ENCODE data around the gene PTPRN2. TPM values are rescaled to one million over a fixed set of nuclear protein-coding genes. Genes with fewer than 3 reads are reported as not detected.

PTPRN2 gene
- total RNA-seq, 1 donor from 2014 or later, result 1.2 TPM

DNA sequence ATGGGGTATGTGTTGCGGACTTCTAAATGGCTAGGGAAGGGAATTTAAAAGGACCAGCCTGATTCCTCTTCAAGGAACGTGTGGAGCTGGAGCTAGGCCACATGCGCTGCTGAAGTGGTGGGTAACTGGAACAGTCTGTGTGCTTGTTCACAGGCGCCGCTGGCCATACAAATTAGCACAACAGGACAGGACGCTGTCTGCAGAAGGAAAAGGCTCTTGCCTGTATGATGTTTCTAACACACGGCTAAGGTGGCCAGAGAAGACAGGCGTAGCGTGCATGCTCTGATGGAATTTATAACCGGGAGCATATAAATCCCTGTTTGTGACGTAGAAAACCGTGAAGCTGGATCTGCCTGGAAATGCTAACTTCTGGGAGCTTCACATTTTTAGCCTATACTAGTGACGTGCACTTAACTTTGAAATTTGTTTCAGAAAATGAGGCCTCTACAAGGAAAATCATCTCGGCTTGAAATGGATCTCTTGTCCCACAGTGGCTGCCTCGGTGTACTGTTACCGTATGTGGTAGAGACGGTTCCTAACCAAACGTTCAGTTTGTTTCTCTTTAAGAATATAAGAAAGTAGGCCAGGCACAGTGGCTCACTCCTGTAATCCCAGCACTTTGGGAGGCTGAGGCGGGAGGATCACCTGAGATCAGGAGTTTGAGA, 569.4 kb downstream of the PTPRN2 start:
- no peak for DNase-seq (ENCODE audit: low read depth)

DNA sequence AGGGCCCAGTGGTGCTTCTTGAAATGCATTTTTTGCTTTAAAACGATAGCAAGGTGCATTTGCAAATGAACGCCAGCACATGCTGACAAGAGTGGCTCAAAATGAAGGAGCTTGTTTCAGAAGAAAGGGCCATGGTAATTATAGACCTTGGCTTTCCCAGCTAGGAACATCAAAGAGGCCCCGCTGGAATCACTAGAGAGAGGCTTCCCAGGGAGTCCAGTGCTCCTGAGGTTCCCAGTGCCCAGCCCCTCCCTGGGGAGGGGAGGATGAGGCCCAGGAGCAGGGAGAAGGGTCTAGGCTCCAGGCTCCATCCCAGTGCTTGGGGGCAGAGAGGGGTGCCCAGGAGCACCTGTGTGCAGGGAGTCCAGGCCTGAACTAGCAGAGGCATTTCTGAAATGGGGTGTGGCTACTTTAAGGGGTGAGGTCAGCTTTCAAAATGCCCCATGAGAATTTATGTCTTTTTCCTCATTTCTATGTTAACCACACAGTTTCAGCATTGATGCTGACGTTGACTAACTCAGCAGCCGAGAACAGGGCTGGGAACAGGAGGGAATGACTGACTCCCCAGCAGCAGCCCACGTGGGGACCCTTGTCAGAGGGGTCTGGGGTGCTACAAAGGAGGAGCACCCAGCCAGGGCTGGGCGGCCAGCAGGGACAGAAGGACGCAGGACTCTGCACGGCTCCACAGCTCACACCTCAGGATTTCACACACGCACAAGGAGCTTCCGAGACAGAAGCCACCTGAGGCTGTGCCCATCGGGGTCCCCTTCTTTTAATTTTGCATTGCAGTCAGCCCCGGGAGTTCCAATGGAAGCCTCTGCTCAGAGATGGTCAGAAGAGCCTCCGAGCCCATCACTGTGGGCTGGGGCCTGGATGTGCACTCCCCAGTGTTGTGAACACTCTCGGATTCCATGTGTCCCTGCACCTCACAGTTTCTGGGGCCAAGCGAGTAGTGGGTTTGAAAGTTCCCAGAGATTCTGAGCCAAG, 570.2 kb downstream of the PTPRN2 start:
- no peak for DNase-seq (ENCODE audit: low read depth)

DNA sequence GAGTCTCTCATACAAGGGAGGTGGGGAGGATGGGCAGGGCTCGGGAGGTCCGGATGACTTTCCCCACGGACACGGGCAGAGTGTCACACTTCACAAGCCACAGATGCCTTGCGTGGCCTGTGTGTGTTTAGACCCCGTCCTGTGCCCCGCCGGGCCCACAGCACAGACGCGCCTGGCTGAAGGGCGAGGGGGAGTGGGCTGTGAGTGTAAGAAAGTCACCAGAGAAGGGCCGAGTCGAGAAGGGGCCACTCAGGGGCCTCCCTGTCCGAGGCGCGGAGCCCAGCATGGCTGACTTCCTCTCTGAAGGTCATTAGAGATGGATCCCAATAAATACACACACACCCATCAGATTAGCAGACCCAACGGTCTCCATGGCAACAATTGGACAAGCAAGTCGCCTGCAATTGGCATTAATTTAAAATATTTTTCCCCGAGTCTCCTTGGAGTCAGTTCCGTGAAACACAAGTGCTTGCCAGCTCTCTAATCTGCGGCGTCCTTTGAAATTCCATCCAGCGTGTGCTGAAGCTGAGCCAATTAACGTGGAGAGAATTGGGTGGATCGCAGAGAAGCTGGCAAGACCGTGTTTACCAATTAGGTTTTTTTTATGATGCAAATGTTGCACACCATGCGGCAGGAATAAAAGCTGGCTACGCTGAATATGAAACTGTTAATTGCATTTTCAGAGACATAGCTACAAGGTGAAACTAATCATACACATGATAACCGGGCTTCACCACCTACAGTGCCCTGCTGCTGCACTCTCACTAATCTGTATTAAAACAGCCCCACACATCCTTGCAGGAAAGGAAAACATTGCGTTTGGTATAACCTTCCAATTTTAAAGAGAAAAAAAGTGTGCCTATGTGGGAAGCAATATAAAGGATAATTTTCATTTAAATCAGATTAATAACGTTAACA, 571.2 kb downstream of the PTPRN2 start:
- no peak for DNase-seq (ENCODE audit: low read depth)

DNA sequence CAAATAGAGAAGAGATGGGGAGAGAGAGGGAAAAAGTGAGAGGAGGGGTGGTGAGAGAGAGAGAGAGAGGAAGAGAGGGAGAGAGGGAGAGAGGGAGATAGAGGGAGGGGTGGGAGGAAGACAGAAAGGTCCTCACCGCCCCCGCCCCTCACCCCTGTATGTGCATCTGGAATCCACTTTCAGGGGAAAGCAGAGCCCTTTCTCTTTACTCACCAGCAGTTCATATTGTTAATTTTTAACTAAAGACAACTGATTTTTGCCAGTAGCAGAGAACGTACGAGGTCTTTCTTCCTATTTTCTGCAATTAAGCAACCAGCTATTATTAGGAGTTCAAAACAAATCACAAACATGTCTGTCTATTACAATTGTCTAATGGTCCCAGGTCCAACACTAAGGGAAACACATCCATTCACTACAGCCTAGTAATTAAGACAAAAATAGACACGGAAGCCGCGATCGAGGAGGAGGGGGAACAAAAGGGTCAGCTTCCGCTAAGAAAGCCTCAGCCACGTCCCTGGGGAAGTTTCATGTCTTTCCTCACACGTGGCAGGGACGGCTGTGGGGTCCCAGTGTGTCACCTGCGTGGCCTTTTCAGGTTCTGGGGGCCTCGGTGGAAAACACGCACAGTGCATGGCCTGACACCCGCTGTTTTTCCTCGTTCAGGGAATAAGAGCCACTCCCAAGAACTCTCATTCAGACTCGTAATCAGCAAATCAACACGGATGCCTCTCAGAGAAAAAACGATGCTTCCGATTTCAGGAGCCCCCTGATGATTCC, 572.0 kb downstream of the PTPRN2 start:
- DNase-seq (ENCODE audit: low read depth), result no peak

DNA sequence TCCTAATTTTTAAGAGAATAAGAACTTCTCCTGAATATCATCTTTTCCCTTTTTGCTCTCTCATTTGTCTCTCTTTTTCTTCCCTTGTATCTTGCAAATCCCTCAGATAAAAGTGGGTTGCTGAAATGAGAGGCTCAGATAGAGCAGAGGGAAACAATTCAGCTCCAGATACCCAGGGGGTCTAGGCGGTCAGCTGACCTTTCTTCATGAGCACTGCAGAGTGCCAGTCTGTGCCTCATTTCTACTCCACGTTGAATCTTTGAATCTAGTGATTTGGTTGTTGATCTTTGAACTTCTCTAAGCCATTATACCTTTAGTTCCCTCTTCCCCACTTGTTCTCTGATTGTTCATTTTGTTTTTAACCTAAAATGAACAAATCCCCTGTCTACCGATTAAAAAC, 572.6 kb downstream of the PTPRN2 start:
- no peak for DNase-seq (ENCODE audit: low read depth)

DNA sequence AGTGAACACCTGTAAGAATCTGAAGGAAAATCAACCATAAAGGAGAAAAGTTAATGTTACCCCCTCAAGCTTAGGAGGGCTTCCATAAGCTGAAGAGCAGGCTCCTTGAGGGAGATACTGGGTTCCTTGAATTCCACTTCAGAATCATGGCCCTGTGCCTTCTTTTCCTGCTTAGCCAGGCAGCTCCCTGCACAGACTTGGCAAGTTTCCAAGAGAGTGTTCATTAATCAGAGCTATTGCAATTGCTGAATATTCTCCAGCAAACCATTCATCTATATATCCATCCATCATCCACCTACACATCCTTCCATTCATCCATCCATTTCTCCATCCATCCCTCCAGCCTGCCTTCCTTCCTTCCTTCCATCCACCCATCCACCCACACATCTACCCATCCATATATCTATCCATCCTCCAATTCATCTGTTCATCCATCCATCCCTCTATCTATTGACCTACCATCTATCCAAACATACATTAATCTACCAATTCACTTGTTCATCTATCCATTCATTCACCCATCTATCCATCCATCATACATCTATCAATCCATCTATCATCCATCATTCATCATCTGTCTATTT, 574.4 kb downstream of the PTPRN2 start:
- no peak for DNase-seq (ENCODE audit: low read depth)

DNA sequence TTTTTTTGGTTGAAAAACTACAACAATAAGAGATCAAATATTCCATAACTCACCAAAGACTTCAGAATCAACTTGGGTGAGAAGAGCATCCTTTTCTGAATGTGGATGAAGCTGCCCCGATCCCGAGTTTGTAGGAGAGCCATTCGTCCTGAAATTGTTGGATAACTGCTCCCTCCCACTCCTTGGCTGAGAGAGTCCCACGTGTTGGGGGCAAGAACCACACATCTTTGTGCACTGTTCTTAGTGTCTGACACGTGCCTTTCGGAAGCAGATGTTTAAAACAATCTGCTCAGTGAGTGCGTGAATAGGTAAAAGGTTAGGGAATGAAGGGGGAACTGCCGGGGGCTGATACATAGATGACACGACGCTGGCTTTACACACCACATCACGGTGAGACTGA, 575.7 kb downstream of the PTPRN2 start:
- no peak for DNase-seq (ENCODE audit: low read depth)

DNA sequence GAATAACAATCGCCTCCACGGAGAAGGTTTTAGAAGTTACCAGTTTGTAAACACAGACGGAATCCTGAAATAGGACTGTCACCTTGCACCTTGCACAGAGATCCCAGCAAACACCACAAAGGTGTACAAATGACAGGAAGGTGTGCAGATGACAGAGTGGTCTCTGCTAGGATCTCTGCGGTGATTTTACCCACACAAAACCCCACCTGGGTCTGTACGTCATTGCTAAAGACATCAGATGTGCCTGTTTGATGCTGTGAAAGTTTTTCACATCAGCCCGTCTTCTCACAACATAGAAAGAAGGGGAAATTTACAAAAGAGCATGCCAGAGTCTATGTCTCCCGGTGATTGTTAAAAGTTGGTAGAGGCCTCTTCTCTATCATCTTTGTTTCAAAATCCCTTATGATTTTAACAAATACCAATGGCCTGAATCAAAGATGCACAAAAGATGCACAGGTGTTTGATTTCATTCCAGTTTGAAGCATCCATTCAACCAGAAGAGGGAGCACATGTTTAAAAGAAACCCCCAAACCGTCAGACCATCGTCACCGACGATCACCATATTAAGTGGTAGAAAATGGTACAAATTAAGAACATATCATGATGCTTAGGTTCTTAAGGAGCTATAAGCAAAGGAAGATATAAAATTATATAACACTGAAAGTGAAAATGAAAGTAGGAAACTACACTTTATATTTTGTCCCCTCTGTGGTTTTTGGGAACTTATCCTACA, 576.5 kb downstream of the PTPRN2 start:
- DNase-seq (ENCODE audit: low read depth), result no peak

DNA sequence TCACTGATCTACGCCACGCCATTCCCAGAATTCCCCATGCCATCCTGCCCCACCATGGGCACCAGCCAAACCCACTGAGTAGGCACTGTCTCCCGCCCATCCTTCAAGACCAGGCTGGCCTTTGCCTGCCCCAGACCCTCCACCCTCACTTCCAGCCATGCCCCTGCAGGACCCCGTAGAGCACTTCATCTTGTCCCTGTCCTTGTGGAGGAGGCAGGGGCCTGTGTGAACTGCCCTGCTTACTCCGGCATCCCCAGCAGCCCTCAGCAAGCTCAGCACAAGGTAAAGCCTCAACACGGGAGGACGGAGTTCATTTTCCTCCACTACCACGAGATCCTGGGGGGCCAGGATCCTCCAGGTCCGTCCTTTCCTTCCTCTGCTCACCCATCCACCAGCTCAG, 577.7 kb downstream of the PTPRN2 start:
- DNase-seq (ENCODE audit: low read depth), result no peak

DNA sequence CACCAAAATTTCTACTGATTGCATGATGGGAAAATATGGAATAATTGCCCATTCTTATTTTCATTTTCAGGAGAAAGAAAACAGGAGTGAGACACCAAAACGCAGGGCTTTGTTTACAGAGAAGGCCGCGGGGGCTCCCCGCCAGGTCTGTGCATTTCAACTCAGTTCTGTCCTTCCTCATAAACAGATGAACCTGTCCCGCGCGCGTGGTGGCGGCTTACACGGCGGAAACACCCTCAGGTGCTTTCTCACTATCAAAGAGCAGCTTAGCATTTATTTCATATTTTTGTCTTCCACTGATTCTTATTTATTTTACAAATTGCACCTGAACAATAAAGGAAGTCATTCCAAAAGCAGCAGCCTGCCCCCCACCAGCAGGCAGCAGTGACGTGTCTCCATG, 579.4 kb downstream of the PTPRN2 start:
- no peak for DNase-seq (ENCODE audit: low read depth)

DNA sequence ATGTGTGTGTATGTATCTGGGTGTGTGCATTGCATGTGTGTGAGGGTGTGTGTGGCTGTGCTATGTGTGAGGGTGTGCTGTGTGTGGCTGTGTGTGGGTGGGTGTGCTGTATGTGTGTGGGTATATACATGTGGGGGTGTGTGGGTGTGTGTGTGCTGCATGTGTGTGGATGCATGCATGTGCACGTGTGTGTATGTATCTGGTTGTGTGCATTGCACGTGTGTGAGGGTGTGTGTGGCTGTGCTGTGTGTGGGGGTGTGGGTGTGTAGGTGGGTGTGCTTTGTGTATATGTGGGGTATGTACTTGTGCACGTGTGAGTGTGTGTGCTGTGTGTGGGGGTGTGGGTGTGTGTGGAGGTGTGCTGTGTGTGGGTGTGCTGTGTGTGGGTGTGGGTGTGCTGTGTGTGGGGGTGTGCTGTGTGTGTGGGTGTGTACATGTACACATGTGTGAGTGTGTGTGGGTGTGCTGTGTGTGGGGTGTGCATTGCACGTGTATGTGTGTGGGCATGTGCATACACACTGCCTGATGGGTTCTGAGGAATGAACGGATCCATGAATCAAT, 579.8 kb downstream of the PTPRN2 start:
- no peak for DNase-seq (ENCODE audit: low read depth)

DNA sequence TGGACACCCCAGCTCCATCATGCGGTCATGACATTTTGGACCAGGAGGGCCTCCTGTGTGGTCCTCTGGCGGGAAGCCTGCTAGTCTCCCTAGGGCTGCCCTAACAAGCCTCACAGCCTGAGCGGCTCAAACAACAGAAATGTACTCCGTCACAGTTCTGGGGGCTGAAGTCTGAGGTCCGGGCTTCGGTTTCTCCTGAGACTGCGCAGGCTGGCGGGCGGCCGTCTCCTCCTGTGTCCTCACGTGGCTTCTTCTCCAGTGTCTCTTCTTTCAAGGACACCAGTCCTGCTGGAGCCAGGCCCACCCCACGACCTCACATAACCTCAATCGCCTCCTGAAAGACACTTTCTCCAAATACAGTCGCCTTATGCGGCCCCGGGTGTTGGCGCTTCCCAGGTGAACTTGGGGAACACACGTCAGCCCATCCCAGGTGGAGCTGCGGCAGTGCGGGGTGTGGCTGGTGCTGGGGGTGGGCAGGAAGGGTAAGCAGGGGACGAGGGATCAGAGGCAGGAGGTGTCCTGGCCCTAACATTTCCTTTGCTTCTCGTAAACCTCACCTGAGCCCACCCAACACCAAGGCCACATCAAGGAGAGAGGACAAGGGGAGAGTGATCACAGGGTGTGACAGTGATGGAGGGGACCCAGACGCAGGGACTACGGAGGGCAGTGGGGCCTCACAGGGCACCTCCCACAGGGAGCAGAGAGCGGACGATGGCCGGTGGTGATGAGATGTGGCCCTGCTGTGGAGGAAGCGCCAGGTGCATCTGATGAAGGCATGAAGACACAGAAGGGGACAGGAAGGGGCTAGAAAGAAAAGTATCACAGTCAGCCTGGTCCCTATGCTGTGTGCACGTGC, 580.6 kb downstream of the PTPRN2 start:
- DNase-seq (ENCODE audit: low read depth), result no peak

DNA sequence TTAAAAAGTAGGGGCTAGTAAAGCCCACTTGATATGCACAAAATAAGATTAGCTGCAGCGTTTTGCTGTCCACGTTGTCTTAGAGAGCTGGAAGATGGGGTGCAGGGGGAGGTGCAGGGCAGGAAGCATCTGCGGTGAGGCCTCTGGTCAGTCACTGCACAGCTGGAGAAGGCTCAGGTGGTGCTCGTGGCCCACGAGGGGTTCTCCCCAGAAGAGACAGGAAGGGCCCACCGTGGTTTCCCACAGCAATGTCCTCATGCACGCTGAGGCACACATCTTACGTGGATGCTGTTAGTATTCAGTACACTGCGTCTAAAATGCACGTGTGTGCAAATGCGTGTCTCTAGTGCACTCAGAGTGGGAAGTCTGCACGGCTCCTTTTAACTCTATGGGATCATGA, 582.1 kb downstream of the PTPRN2 start:
- no peak for DNase-seq (ENCODE audit: low read depth)

DNA sequence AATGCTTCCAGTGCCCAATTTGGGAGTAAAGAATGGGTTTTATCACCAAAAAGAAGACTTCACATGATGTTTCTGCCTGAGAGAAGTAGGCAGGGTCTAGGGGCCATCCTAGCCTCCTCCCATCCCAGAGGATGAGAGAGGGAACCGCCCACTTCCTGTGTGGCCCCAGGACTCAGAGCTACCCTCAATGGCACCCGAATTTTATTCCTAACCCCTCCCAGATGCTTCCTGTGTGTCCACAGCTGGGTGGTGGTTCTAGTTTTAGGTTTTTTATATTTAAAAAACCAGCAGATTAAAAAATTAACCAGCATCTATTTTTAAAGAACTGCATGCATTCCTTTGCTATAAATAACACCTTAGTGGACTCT, 583.5 kb downstream of the PTPRN2 start:
- no peak for DNase-seq (ENCODE audit: low read depth)

DNA sequence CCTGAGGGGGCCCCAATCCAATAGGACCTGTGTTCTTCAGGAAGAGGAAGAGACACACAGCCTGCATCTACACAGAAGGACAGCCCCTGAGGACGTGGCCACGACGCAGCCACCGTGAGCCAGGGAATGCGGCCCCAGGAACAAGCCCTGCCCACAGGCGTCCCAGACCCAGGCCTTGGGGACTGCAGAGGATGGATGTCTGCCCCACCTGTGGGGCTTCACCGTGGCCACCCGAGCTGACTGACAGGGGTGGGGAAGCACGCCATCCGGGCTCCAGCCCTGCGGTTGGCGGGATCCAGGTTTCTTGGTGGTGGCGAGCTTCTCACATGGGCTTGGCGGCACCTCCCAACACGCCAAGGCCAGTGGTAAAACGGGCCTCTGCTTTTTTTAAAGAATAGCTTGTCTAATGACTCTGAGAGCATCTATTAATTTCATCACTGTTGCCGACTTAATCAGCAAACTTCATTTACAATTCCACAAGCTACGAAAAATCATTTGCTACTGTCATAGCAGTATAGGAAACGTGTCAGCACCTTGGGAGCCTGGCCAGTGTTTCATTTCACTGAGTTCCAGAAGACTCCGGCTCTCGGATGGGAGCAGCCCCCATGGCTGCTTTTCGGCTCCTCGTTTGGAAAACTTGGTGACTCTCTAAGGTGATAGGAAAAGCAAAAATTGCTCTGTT, 584.0 kb downstream of the PTPRN2 start:
- no peak for DNase-seq (ENCODE audit: low read depth)

DNA sequence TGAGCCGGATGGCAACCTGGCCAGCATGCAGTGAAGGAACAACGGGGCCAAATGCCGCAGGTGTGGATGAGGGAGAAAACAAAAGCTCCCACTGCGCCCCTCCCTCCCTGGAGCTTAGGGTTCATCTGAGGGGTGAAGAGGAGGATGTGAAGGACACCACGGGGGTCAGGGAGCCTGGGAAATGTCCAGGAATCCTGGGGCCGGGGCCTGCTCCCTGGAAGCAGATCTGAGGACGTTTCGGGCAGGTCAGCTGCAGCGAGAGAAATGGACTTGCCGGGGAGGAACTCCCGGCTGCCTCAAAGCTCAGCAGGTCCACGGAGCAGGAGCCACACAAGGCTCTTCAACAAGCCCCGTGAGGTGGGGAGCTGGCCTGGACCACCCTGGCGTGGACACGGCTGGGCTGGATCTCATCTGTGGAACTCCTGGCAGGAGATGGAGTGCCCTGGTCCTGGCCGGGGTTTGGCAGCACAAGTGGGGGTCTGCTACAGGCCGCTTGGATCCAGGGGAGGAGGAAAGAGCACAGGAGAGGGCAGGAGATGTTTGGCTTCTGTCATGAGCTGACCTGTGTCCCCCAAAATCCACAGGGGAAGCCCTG, 585.0 kb downstream of the PTPRN2 start:
- DNase-seq (ENCODE audit: low read depth), result no peak

DNA sequence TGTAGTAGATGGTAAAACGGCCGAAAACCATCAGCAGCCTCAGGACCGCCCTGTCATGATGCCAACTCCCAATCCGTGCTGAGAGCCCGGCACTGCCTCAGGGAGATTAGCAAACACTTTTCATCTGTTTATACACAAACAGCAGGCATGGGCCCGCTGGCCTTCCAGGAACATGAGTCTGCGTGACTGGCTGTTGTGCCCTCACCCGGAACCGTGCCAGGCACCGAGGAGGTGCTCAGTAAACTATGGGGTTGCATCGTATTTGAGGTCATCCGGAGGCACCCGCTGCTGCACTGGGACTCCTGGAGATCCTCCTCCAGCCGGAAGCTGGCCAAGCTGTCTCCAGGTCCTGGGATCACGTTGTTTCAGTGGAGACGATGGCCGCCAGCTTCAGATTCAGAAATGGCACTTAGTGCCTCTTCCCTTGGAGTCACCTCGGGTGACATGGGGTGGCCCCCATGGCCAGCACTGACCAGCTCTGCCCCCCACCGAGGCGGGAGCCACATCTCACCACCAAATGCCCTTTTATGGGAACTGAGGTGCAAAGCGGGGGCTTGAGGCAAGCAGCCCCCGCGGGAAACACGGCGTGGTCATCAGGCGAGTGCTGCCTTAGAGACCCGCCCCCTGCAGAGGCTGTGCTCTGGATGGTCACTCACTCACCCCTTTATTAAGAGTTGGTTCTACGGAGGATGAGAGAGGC, 585.9 kb downstream of the PTPRN2 start:
- DNase-seq (ENCODE audit: low read depth), result no peak
